LNCAP (cell line): ENCODE results near the gene RCC2.

Experiments
- CTCF ChIP-seq: fragments of 450-650 bp; IDR thresholded peaks from 2 replicates; pipeline ENCODE4 v1.5.1; 2017; ENCODE audit warnings: mild to moderate bottlenecking

RCC2 gene

GRCh38 chr1:17470021-17470799, 30.7 kb upstream of the RCC2 start:
- TF ChIP-seq CTCF, result no peak

GRCh38 chr1:17466359-17466758, 26.9 kb upstream of the RCC2 start:
- TF ChIP-seq CTCF, result no peak

GRCh38 chr1:17465228-17465627, 25.8 kb upstream of the RCC2 start:
- TF ChIP-seq CTCF, result no peak

- no peak for TF ChIP-seq CTCF
Observed at GRCh38 chr1:17463991-17464390, 24.5 kb upstream of the RCC2 start.

- no peak for TF ChIP-seq CTCF
Observed at GRCh38 chr1:17462669-17463068, 23.2 kb upstream of the RCC2 start.

- TF ChIP-seq CTCF, result no peak
Observed at GRCh38 chr1:17460219-17460618, 20.7 kb upstream of the RCC2 start.

- TF ChIP-seq CTCF, result no peak
Observed at GRCh38 chr1:17458794-17459193, 19.3 kb upstream of the RCC2 start.

GRCh38 chr1:17452686-17453085, 13.2 kb upstream of the RCC2 start:
- TF ChIP-seq CTCF, result no peak
